Astrocyte (in vitro differentiated cells and primary cell): ENCODE results near the gene ARID4B.

Source experiments
- CTCF ChIP-seq: IDR thresholded peaks from 2 replicates; pipeline ENCODE4 v1.5.1; 2011; ENCODE audit warnings: low read depth, mild to moderate bottlenecking, inconsistent platforms, low read length, moderate library complexity; ENCODE audit not compliant: insufficient read depth
- EZH2 ChIP-seq: IDR thresholded peaks from 2 replicates; pipeline ENCODE4 v1.6.1; 2012; ENCODE audit warnings: mild to moderate bottlenecking, low read length, inconsistent platforms; ENCODE audit not compliant: insufficient read depth

- TF ChIP-seq CTCF (no peak), EZH2 (no peak)
These were observed 55.1 kb downstream of the ARID4B start for GRCh38 chr1:235272851-235273250.
